Fibroblast of skin of left biceps (primary cell): Measurements from ENCODE around the gene EXOC6.
"Not testable (repeated sequence)": the region's sequence is repeated elsewhere in the genome, so short reads cannot be mapped to it uniquely, and the experiment has no call there.

Source experiments
- DNase-seq, 2 experiments: peaks; one replicate each; pipeline ENCODE4 v3.0.0-alpha.2; 2013; ENCODE audit warnings: low read depth in 2 of 2

The EXOC6 gene

DNA sequence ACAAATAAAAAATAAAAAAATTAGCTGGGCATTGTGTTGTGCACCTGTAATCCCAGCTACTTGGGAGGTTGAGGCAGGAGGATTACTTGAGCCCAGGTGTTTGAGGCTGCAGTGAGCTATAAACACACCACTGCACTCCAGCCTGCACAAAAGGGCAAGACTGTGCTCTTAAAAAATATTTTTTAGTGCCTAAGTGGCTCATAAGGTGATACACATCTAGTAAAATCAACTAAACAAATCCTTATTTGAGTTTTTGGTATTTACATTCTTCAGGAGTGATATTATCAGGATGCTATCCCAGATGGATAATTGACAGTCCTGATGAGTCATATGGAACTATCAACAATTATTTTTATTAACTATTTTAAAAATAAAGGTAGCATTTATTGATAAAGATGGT, 93.9 kb downstream of the EXOC6 start:
- no peak for DNase-seq

DNA sequence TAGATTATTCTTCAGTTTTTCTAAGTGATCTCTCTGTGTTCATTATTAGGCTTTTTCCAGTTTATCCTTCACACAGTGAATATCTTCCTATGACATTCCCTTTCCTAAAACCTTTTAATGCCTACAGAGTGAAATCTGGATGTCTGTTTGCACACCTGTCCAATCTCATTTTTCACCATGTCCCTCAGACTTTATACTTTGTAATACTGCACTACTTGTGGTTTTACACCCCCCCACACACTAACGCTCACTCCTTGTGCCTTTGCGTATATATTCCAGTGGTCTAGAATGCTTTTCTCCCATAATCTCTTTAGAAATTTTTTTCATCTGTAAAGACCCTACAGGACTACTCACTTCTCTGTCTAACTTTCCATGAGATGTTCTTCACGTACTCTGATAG, 98.2 kb downstream of the EXOC6 start:
- DNase-seq: no peak

DNA sequence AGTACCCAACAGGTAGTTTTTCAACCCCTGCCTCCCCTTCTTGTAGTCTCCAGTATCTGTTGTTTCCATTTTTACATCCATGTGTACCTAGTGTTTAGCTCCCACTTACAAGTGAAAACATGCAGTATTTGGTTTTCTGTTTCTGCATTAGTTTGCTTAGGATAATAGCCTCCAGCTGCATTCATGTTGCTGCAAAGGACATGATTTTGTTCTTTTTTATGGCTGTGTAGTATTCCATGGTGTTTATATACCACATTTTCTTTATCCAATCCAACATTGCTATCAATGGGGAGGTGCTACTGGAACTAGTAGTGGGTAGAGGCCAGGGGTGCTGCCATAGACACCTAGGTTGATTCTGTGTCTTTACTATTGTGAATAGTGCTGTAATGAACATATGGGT, 104.3 kb downstream of the EXOC6 start:
- not testable (repeated sequence) for DNase-seq

DNA sequence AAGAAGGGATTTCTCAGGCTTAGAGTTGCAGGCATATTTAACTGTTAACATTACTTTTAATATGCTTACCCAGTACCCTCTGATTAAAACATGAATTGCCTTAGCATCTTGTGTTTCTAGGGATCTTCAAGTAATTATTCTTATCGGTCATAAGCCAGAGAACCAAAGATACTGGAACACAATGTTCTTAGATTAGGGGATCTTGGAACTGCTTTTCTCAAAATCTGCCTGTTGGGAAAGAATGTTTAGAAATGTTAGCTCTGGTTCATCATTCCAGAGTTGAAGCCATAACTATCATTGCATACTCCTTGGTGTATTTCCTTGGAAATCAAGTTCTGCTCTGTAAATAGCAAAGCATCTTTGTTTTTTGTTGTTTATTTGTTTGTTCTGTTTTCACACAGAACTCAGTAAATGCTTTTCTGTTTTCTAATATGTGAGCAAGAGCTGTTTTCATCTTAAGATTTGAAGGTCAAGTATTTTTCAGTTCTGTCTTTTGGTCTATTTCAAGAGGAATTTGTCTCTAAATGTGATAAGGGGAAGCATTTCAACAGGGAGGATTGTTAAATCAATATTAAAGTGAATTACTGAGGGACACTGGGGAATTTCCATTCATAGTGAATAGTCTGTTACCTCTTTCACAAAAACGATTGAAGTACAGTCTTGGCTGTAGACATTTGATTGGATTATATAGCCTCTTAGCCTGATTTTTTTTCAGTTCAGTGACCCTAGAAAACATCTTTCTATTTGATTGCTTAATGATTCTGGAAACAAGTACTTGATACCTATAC, 109.1 kb downstream of the EXOC6 start:
- no peak for DNase-seq

DNA sequence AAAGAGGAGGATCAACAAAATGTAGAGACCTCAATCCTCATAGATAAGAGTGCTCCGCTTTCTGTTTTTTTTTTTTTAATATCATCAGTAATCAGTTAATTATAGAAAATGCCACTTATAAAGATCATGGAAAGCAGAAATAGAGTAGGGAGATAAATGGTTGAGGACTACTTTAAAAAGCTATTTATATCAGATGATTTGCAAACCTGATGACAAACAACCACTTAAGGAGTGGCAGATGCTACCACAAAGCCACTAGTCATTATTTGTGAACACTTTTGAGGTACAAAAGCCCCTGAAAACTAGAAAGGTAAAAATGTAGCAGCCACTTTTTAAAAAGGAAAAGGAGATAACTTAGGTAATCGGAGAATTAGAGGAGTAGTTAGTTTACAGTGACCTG, 113.3 kb downstream of the EXOC6 start:
- DNase-seq: no peak

DNA sequence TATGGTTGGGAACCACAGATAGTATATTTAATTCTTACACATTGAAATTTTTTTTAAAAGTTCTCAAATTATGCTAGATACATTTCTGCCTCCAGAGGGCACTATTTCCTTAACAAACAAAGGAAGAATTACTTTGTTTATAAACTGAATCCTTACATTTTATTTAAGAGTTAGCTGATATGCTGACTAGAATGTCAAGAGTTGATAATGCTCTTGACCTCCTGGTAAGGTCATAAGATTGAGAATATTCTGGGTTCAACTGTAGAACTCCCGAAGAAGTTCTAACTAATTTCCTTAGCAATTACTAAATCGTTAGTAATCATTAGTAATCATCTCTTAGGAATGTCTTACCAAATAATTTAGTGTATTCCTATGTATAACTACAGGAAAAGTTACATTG, 117.0 kb downstream of the EXOC6 start:
- peak in 1 of 2 experiments; percentile 12 for DNase-seq

DNA sequence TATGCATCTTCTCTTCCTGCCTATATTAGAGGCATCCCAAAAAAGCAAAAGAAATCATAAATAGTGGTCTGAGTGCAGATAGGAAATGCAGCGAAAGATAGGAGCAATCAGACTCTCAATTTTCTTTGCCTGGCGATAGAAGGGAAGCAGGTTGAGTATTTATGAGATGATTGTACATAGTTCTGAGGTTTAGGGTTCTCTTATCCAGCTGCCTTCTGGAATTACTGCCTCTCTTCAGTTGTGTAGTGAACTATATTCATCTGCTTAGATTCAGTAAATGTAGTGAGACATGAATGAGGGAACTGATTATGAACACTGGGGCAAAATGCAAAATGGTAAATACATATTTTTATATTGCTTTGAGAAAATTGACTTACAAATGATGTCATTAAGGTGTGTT, 119.3 kb downstream of the EXOC6 start:
- no peak for DNase-seq

DNA sequence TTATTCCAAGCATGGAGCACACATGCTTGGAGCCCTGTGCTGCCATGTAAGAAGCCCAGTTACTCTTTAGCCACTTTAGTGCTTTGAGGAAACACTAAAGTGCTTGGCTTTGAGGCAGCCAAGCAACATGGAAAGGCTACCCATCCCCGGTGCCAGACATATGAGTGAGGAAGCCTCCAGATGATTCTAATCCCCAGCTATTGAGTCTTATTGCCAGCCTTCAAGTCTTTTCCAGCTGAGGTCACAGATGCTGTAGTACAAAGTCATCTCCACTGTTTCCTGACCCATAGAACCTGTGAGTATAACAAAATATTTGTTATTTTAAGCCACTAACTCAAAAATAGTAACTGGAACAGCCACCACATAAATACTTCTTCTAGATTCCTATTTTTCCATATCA, 120.8 kb downstream of the EXOC6 start:
- DNase-seq: no peak

DNA sequence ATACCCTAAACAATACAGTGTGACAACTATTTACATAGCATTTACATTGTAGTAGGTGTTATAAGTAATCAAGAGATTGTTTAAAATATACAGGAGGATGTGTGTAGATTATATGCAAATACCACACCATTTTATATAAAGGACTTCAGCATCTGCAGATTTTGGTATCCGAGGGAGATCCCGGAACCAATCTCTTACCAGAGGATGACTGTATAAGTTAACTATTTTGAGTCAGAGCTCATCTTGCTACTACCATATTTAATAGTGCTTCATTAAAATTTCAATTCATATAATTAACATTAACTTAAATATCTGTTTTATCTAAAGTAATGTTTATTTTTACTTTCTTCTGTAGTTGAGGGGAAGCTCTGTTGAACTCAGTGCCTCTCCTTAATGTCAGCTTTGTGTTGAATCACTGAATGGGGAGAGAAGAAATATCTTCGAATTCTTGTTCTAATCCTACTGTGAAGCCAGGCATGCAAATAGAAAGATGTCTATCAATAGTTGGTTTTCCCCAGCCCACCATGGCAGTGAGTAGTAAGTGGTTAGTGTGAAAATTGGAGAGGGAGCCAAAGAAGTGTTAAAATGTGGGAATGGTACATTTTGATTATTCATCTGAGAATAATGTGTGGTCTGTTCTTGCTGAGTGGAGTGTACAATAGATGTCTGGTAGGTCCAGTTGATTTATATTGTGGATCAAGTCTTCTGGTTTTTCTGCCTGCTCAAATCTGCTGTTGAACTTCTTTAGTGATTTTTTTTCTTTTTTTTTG, 122.2 kb downstream of the EXOC6 start:
- DNase-seq: peak; percentile 52 to 65

DNA sequence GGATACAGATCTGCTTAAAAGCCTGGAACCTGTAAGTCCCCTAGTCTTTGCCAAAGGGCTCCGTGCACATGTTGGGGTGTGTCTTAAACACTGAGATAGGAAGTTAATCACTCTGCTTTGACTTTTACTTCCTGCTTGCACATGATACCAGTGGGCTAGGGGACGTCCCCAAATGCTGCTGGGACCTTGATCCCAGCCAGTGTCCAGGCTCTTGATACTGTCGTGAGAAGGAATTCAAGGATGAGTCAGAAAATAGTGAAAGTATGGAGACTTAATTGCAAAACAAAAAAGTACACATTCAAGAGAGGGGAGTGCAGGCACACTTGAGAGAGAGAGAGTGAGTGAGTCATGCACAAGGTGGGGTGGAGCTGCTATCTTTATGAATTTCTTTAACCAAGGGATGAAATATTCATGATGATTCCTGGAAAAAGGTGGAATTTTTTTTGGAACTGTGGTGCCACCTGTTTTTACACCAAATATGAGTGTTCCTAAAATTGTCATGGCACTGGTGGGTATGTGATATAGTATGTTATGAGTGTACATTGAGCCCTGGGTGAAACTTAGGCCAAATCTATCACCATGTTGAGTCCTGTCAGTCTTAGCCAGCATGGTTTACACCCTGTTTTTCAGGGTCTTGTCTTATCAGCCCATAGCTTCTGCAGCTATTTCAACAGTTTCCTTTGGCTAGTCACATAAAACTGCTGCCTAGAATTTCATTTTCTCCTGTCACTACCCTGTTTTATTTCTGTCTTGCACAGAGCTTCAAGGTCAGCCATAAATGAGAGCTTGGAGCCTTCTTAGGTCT, 123.9 kb downstream of the EXOC6 start:
- peak in 1 of 2 experiments; percentile 26 for DNase-seq

DNA sequence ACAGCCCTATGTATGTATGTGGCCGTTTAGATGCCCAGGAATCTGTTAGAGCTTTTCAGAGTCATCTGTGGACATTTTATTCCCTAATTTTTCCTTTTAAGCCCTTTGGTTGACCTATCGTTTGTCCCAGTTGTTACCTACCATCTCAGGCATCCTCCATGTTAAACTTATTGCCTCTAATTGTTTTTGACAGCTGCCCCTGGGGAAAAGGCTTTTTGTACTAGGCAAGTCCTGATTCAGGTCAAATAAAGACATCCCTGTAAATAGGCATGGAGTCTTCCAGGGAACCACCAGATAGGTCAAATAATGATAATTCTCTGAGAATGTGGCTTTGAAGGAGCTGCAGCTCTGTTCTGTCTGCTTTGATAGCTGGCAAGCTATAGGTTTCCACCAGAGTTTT, 124.6 kb downstream of the EXOC6 start:
- DNase-seq: no peak

DNA sequence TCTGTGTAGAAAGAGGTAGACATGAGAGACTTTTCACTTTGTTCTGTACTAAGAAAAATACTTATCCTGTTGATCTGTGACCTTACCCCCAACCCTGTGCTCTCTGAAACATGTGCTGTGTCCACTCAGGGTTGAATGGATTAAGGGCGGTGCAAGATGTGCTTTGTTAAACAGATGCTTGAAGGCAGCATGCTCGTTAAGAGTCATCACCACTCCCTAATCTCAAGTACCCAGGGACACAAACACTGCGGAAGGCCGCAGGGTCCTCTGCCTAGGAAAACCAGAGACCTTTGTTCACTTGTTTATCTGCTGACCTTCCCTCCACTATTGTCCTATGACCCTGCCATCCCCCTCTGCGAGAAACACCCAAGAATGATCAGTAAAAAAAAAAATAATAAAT, 128.0 kb downstream of the EXOC6 start:
- DNase-seq: not testable (repeated sequence)

DNA sequence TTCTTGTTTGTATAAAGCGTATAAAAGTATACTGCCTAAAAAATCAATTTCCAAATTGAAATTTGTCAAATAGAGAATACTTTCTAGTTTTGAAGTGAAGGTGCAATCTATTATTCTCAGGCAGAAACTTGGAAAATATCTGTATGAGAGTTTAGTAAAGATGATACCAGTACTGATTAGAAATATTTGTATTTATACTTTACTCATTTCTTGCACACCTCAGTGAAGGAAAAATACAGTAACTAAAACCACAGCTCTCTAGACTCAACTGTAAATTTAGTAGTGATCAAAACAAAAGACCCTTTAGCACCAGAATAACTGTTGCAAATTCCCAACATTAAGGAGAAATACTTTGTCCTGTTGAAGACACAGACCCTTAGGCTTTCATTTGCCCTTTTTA, 140.9 kb downstream of the EXOC6 start:
- no peak for DNase-seq

DNA sequence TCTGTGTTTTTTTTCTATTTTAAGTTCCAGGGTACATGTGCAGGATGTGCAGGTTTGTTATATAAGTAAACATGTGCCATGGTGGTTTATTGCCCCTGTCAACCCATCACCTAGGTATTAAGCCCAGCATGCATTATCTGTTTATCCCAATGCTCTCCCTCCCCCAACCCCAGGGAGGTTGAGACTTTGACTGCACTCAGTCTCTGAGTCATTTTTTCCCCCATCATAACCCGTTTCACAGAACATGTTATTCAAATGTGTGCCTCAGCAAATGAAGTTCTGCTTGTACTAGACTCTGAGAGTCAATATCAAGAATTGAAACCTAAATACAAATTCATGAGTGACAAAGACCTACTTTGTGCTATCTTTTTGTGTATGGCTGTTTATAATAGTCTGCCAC, 142.3 kb downstream of the EXOC6 start:
- DNase-seq: no peak

DNA sequence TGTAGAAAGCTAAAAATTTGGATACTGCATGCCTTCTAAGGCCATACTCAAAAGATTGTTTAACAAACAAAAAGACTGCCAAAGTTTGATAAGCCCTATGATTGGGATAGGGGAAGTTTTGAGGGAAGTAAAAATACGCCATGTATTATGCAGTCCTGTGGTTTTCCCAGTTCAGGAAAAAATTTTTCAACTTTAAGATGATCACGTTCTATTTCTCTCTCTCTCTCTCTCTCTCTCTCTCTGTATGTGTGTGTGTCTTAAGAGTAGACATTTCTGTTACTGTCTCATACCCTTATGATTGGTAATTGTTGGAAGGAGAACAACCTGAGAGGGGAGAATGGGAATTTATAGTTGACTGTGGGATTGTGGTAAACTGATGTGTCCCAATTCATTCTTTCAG, 143.2 kb downstream of the EXOC6 start:
- no peak for DNase-seq

DNA sequence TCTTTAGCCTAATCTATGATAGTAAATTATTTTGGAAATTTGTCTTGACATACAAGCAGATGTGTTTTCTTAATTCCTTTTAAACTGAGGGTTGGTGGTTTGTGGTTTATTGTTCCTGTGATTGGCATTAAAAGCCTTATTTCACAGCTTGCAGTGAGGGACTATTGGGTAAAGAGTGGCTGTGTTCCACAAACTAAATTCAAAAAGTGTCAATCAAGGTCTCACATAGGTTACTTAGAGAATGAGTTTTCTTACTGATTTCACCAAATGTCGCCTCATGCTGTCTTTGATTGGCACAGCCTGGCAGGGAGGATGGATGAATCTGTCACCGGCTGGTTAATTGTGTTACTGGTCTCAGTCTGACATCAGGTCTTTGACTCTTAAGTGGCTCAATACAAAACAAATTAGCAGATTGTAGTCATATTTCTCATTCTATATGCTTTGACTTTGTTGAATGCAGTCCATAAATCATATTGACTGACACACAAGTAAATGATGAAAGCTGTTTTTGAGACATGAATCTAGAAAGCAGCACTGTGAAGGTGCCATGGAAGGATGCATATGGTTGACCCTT, 145.5 kb downstream of the EXOC6 start:
- no peak for DNase-seq

DNA sequence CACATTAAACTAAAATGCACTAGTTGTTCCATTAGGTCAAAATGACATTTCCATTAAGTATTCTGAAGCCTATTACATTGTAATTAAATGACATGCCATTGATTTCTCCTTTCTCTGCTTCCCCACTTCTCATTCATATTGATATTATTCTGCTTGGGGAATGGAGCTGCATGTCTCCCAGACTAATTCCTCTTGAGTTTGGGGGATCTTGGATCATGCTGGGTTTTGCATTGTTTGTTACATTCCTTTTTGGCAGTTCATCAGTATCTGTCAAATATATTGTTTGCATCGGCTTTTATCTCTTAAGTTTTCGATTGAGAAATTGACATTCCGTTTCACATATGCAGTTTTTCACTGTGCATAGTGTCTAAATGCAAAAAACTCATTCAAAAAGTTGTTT, 147.2 kb downstream of the EXOC6 start:
- DNase-seq: no peak

DNA sequence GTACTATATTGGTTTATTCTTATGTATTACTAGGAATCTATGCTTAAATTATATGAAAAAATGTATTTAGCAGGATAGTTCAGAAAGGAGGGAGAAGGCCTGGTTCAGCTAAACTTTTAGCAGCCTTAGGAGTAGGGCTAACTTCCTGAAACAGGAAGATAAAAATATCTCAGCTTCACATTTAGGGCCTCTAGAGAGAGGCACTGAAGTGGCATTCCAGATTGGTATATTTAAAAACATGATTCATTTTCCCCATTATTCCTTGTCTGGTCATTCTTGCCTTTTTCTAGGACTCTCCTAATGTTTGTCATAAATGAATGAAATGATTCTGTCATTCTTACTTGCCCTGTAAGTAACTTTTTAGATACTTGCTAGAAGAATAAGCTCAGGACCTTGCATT, 149.3 kb downstream of the EXOC6 start:
- no peak for DNase-seq

DNA sequence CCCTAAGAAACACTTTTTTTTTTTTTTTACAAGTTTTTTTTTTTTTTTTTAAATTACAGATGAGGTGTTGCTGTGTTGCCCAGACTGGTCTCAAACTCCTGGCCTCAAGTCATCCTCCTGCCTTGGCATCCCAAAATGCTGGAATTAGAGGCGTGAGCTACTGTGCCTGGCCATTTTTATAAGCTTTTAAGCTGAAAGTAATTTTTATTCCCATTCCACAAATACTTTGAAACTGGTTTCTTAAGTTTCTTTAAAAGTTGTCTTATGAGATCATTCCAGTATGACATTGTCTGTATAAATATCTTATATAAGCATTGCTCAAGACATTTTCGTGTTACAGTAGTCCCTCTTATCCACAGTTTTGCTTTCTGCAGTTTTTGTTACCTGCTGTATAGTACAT, 150.9 kb downstream of the EXOC6 start:
- no peak for DNase-seq

DNA sequence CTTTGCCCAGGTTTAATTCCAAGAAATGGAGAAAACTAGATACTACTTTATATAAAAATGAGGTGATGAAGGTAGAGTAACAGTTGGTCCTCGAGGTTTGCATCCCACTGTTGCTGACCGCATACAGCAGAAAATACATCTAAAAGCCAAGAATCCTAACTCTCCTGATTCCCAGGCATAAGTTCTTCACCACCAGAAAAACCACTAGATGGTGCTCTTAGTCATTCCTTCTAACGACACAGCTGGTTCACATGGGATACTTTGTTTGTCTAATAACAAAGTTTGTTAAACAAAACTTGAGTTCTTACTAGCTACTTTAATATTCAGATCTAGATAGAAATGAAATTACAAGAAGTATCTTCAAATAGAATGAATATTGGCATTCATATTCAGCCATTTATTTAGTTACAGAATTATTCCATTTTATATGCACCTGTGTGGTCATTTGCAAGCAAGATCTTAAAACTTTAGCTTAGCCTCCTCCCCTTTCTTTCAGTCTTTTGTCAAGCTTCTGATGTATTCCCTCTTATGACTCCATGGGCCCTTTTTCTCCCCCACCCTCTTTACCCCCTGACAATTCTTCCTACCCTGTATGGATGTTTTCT, 158.2 kb downstream of the EXOC6 start:
- peak in 1 of 2 experiments; percentile 17 for DNase-seq

DNA sequence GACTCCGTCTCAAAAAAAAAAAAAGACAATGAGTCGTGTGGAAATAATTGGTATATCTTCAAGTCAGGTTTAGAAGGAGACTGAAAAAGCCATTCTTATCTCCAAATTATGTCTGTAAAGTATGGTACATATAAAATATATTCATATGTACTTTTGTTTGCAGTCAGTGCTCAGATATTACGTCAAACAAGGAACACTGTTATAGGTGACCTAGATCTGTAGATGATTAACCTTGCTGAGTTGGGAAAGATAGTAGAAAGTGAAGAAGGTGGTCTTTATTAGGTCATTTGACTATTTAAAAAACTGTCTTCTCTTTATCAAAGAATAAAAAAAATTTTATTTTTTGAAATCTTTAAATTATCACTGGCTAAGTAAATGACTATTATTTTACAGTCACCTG, 167.4 kb downstream of the EXOC6 start:
- no peak for DNase-seq
